ENCODE data around the gene CLASP1.
"Not testable (repeated sequence)": the region's sequence is repeated elsewhere in the genome, so short reads cannot be mapped to it uniquely, and the experiment has no call there.

The CLASP1 gene

DNA sequence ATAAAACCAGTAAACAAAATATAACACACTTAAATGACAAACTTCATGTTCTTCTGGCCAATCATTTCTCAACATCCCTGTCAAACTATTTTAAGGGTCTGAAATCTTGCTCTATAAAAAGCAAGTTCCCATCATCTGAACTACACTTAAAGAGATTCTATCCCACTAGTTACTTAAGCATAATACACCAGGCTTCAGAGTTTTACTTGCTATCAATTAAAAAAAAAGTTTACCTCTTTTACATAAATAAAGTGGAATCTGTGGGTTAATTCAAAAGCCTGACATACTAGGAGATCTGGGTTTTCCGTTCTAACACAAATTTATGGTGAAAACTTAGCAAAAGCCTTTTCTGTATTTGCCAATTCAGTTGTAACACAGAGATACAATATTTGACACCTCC is 1.9 kb downstream of the CLASP1 start:
- DNase-seq (ENCODE audit: low spot score) = no peak
- TF ChIP-seq, protein P1, sequence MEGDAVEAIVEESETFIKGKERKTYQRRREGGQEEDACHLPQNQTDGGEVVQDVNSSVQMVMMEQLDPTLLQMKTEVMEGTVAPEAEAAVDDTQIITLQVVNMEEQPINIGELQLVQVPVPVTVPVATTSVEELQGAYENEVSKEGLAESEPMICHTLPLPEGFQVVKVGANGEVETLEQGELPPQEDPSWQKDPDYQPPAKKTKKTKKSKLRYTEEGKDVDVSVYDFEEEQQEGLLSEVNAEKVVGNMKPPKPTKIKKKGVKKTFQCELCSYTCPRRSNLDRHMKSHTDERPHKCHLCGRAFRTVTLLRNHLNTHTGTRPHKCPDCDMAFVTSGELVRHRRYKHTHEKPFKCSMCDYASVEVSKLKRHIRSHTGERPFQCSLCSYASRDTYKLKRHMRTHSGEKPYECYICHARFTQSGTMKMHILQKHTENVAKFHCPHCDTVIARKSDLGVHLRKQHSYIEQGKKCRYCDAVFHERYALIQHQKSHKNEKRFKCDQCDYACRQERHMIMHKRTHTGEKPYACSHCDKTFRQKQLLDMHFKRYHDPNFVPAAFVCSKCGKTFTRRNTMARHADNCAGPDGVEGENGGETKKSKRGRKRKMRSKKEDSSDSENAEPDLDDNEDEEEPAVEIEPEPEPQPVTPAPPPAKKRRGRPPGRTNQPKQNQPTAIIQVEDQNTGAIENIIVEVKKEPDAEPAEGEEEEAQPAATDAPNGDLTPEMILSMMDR (IDR thresholded peaks at IDR 0.05; ENCODE audit: extremely low read depth, missing control alignments) = no peak

DNA sequence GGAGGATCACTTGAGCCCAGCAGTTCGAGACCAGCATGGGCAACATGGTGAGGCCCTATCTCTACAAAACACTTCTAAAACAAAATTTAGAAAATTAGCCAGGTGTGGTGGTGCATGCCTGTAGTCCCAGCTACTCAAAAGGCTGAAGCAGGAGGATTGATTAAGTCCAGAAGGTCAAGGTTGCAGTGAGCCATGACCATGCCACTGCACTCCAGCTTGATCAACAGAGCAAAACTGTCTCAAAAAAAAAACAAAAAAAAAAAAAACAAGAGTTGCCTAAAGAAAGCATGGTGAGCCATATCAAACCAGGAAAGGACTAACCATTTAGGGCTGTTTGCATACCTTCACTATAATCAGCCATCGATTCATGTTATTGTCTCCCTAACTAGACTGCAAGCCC is 4.5 kb downstream of the CLASP1 start:
- DNase-seq (ENCODE audit: low spot score) = no peak
- TF ChIP-seq, protein P1 (IDR thresholded peaks at IDR 0.05; ENCODE audit: extremely low read depth, missing control alignments) = no peak

DNA sequence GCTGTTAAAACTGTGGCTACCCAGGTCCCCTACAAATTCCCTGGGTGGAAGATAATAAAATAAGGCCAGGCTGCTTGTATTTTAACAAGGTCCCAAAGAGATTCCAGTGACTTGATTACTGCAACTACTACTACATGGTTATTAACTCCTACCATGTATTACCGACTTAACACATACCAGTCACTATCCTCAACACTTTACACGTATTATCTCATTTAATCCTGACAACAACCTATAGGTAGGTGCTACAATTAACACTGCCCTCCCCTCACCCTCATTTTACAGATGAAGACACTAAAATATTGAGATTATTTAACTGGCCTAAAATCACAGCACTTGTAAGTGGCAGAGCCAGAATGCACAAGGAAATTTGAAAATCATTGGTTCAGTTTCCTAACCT is 5.4 kb downstream of the CLASP1 start:
- TF ChIP-seq, protein P1 (IDR thresholded peaks at IDR 0.05; ENCODE audit: extremely low read depth, missing control alignments) = no peak
- no peak for DNase-seq (ENCODE audit: low spot score)

DNA sequence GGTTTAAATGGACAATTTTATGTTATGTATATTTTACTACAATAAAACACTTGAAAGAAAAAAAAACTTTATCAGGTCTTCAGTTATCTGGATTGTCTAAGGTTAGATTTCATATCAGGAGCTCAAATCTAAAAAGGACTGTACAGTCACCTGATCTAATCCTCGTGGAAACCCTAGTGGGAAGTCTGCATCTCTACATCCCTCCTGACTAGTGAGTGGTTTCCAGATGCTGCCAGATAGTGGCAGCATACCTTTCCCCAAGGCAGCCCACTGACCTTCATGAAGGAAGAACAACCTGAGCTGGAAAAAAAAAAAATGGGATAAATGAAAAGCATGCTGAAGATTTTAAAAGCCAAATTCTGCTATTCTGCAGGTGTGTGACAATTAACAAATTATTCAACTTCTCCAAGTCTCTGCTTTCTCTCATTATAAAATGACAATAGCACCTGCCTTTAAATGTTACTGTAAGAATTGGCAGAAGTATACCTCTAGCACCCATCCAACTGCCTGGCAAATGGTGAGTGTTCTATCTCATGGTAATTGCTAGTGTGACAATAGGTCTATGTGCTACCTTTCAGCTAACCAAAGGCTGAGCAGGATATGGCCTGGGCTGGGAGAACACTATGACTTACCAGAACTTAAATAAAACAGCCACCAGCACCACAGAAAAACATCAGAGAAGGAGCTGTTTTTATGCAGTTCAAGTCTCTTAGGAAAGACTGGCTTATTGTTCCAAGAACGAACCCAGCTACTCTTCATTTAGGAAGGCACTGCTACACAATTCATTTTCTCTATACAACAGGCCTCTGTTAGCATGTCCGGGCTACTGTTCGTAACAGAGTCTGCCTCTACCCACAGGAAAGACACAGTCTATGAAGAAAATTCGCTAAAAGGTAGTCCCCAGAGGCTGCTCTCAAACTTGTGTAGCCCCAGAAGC is 8.6 kb downstream of the CLASP1 start:
- no peak for DNase-seq (ENCODE audit: low spot score)
- TF ChIP-seq, protein P1 (IDR thresholded peaks at IDR 0.05; ENCODE audit: extremely low read depth, missing control alignments) = no peak

DNA sequence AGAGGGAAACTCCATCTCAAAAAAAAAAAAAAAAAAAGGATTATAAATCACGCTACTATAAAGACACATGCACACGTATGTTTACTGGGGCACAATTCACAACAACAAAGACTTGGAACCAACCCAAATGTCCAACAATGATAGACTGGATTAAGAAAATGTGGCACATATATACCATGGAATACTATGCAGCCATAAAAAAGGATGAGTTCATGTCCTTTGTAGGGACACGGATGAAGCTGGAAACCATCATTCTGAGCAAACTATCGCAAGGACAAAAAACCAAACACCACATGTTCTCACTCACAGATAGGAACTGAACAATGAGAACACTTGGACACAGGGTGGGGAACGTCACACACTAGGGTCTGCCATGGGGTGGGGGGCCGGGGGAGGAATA is 9.4 kb downstream of the CLASP1 start:
- not testable (repeated sequence) for DNase-seq (ENCODE audit: low spot score)

DNA sequence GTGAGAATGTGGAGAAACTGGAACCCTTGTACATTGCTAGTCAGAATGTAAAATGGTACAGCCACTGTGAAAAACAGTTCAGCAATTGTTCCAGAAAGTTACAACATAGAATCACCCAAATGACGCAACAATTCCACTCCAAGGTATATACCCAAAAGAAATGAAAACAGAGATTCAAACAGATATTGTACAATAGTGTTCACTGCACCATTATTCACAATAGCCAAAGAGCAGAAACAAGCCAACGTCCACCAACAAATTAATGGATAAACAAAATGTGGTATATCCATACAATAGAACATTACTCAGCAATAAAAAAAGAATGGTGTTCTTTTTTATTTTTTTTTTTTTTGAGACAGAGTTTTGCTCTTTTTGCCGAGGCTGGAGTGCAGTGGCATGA is 10.9 kb downstream of the CLASP1 start:
- no peak for DNase-seq (ENCODE audit: low spot score)
- TF ChIP-seq, protein P1 (IDR thresholded peaks at IDR 0.05; ENCODE audit: extremely low read depth, missing control alignments) = no peak

DNA sequence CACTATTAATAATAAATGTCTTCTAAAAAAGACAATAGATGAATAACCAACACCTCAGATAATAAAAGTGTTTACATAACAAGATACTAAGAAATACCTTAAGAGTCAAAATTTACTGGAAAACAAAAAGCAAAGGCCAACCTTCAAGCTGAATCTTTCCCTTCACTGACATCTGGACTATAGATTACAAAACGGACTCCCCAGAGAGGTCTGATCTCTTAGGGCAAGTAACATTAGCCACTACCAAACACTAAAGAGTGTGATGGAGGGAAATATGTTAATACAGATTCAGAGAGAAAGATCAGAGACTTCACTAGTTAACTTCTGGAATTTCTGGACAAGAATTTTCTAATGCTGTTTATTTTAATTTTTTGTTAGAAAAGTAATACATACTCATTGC is 13.9 kb downstream of the CLASP1 start:
- TF ChIP-seq, protein P1 (IDR thresholded peaks at IDR 0.05; ENCODE audit: extremely low read depth, missing control alignments) = no peak
- DNase-seq (ENCODE audit: low spot score) = no peak
